Measurements from ENCODE around the gene NSDHL. TPM values are rescaled to one million over a fixed set of nuclear protein-coding genes. Genes with fewer than 3 reads are reported as not detected.

The NSDHL gene
- total RNA-seq, 2 donors from 2014 or later, result 5.3 to 23.1 TPM

GRCh38 chrX:152893980-152894610 lies 63.2 kb downstream of the NSDHL start:
- Histone ChIP-seq H3K27me3 (replicated peaks; ENCODE audit: insufficient read depth) (no peaks in the 10 kb centered on the region), H3K4me3 (no peak overlapping the region), H3K36me3 (no peaks in the 10 kb centered on the region), H3K27ac (no peak overlapping the region), H3K4me1 (ENCODE audit: control insufficient read depth in 1 of 2, low read depth in 2 of 2) (peaks cover 0 to 5% of the 10 kb centered on the region in 2 donors), H3K9me3 (no peaks in the 10 kb centered on the region)
- no peak for DNase-seq (ENCODE audit: low spot score)
- TF ChIP-seq CTCF (IDR thresholded peaks at IDR 0.05), result no peak
- ATAC-seq (ENCODE audit: insufficient number of reproducible peaks, low FRiP score, low read depth), result no peak

DNA sequence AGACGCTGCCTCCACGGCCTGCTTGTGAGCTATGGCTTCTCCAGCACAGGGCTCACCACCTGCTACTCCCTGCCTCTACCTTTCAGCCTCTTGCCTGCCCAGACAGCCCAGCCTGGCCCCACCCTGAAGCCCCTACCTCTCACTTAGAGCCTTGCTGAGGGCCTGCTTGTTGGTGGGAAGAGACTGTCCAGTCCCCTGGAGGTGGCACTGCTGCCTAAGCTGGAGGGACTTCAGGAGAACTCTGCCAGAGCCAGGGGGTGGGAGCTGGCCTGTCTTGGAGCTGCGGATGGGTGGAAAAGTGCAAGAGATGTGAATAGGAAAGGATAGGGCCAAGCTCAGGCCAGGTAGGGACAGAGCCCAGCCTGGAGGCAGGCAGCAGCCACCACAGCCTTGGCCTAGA lies 64.3 kb downstream of the NSDHL start:
- DNase-seq (ENCODE audit: low spot score) (no peak), ATAC-seq (ENCODE audit: insufficient number of reproducible peaks, low FRiP score, low read depth) (no peak)
- no peaks in the 10 kb centered on the region for H3K36me3 ChIP-seq
- H3K27ac ChIP-seq, result no peak overlapping the region
- no peak overlapping the region for H3K4me3 ChIP-seq
- no peak for TF ChIP-seq CTCF (IDR thresholded peaks at IDR 0.05)
- peaks cover 0 to 15% of the 10 kb centered on the region in 2 donors for H3K4me1 ChIP-seq (ENCODE audit: control insufficient read depth in 1 of 2, low read depth in 2 of 2)
- H3K27me3 ChIP-seq (replicated peaks; ENCODE audit: insufficient read depth), result no peaks in the 10 kb centered on the region
- no peaks in the 10 kb centered on the region for H3K9me3 ChIP-seq

GRCh38 chrX:152895724-152896420 lies 65.0 kb downstream of the NSDHL start:
- Histone ChIP-seq H3K4me3 (no peak overlapping the region), H3K27ac (no peak overlapping the region), H3K27me3 (replicated peaks; ENCODE audit: insufficient read depth) (no peaks in the 10 kb centered on the region), H3K36me3 (no peaks in the 10 kb centered on the region), H3K4me1 (ENCODE audit: control insufficient read depth in 1 of 2, low read depth in 2 of 2) (peaks cover 0 to 19% of the 10 kb centered on the region in 2 donors), H3K9me3 (no peaks in the 10 kb centered on the region)
- TF ChIP-seq CTCF (IDR thresholded peaks at IDR 0.05), result no peak
- ATAC-seq (ENCODE audit: insufficient number of reproducible peaks, low FRiP score, low read depth) (no peak), DNase-seq (ENCODE audit: low spot score) (no peak)

DNA sequence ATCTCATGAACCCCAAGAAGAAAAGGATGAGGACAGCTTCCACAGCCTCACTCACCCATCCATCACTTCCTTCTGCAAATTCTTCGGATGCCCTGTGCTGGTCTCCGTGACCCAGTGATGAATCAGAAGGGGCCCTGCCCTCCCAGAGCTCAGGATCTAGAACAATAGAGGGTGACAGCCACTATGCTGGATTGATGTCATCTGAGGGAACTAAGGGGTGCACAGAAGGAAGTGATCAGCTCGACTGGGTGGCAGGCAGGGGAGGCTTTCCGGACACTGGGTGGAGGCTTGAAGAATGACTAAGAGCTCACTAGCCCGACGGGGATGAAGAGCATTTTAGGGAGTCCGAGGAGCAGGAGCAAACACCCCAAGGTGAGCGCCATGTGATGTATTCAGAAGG lies 65.6 kb downstream of the NSDHL start:
- Histone ChIP-seq H3K36me3 (no peaks in the 10 kb centered on the region), H3K27ac (no peak overlapping the region), H3K9me3 (no peaks in the 10 kb centered on the region), H3K27me3 (replicated peaks; ENCODE audit: insufficient read depth) (no peaks in the 10 kb centered on the region), H3K4me3 (no peak overlapping the region), H3K4me1 (ENCODE audit: control insufficient read depth in 1 of 2, low read depth in 2 of 2) (peaks cover 0 to 20% of the 10 kb centered on the region in 2 donors)
- ATAC-seq (ENCODE audit: insufficient number of reproducible peaks, low FRiP score, low read depth), result no peak
- no peak for DNase-seq (ENCODE audit: low spot score)
- no peak for TF ChIP-seq CTCF (IDR thresholded peaks at IDR 0.05)

- H3K27me3 ChIP-seq (replicated peaks; ENCODE audit: insufficient read depth), result no peaks in the 10 kb centered on the region
- no peaks in the 10 kb centered on the region for H3K9me3 ChIP-seq
- no peak for ATAC-seq (ENCODE audit: insufficient number of reproducible peaks, low FRiP score, low read depth)
- no peak for TF ChIP-seq CTCF (IDR thresholded peaks at IDR 0.05)
- peaks cover 0 to 28% of the 10 kb centered on the region in 2 donors for H3K4me1 ChIP-seq (ENCODE audit: control insufficient read depth in 1 of 2, low read depth in 2 of 2)
- no peak within 1 kb of the TSS for H3K27ac ChIP-seq
- peak within 1 kb of the TSS; percentile 69 for H3K4me3 ChIP-seq
- DNase-seq (ENCODE audit: low spot score), result no peak
- no peaks in the 10 kb centered on the region for H3K36me3 ChIP-seq
Observed at GRCh38 chrX:152897222-152898131, 66.6 kb downstream of the NSDHL start, which contains the start of gene ZNF185. ZNF185 (plus strand) TSS chrX:152898067; CDS start chrX:152914490, 16,423 bp downstream.

Data from thoracic aorta (tissue), 2 donors.